GM23338 (cell line): ENCODE data around the gene MOB2. TPM values are rescaled to one million over a fixed set of nuclear protein-coding genes. Genes with fewer than 3 reads are reported as not detected.

Source experiments
- ATAC-seq: fragments of 200-7000 bp; cut with Tn5 transposase; 3 replicates; pipeline ENCODE4 v1.9.1; 2020
- DNase-seq: peaks from one replicate; pipeline ENCODE4 v3.0.0-alpha.2; 2015; ENCODE audit warnings: low spot score
- H2AFZ ChIP-seq: fragments of 200-600 bp; sonication (generic); 2 replicates; pipeline ENCODE4 v1.8.0; 2016; ENCODE audit warnings: antibody characterized with exemption, mild to moderate bottlenecking, moderate library complexity
- H3F3A ChIP-seq: fragments of 200-600 bp; sonication (generic); replicated peaks from 2 replicates; pipeline ENCODE4 v1.8.0; 2017; ENCODE audit warnings: antibody characterized with exemption, mixed run types, low read depth
- H3K27ac ChIP-seq: fragments of 200-600 bp; sonication (generic); 2 replicates; pipeline ENCODE4 v1.6.1; 2016; ENCODE audit warnings: low read depth
- H3K27me3 ChIP-seq: fragments of 200-600 bp; sonication (generic); 2 replicates; pipeline ENCODE4 v1.8.0; 2016; ENCODE audit warnings: mild to moderate bottlenecking, mixed run types, moderate library complexity; ENCODE audit not compliant: insufficient read depth
- H3K36me3 ChIP-seq: fragments of 200-600 bp; sonication (generic); 2 replicates; pipeline ENCODE4 v1.8.0; 2016; ENCODE audit warnings: mild to moderate bottlenecking; ENCODE audit not compliant: insufficient read depth
- H3K4me1 ChIP-seq: fragments of 200-600 bp; sonication (generic); 2 replicates; pipeline ENCODE4 v1.8.0; 2016; ENCODE audit warnings: mild to moderate bottlenecking, moderate library complexity; ENCODE audit not compliant: insufficient read depth
- H3K4me2 ChIP-seq: fragments of 200-600 bp; sonication (generic); 2 replicates; pipeline ENCODE4 v1.7.1; 2017; ENCODE audit warnings: mixed run types
- H3K4me3 ChIP-seq: fragments of 200-600 bp; sonication (generic); 2 replicates; pipeline ENCODE4 v1.6.1; 2016; ENCODE audit warnings: mixed run types
- H3K79me2 ChIP-seq: fragments of 200-600 bp; sonication (generic); replicated peaks from 2 replicates; pipeline ENCODE4 v1.8.0; 2017; ENCODE audit warnings: mild to moderate bottlenecking; ENCODE audit not compliant: insufficient read depth
- H3K9me2 ChIP-seq: fragments of 200-600 bp; sonication (generic); 2 replicates; pipeline ENCODE4 v1.8.0; 2017; ENCODE audit not compliant: insufficient read depth
- H4K20me1 ChIP-seq: fragments of 200-600 bp; sonication (generic); replicated peaks from 2 replicates; pipeline ENCODE4 v1.8.0; 2017; ENCODE audit warnings: mild to moderate bottlenecking; ENCODE audit not compliant: insufficient read depth
- H3K27ac Mint-ChIP-seq: 2 replicates; pipeline ENCODE4 v1.8.0; 2020; ENCODE audit warnings: inconsistent platforms, mild to moderate bottlenecking, moderate library complexity, mixed read lengths
- H3K27me3 Mint-ChIP-seq: 3 replicates; pipeline ENCODE4 v1.8.0; 2022; ENCODE audit warnings: low read depth, mild to moderate bottlenecking, moderate library complexity, mixed read lengths, inconsistent platforms; ENCODE audit not compliant: insufficient read depth, poor library complexity
- H3K36me3 Mint-ChIP-seq: 3 replicates; pipeline ENCODE4 v1.8.0; 2021; ENCODE audit warnings: low read depth, mild to moderate bottlenecking, inconsistent platforms, moderate library complexity, mixed read lengths
- H3K4me1 Mint-ChIP-seq: 3 replicates; pipeline ENCODE4 v1.8.0; 2020; ENCODE audit warnings: mild to moderate bottlenecking, inconsistent platforms, mixed read lengths
- H3K4me3 Mint-ChIP-seq: 3 replicates; pipeline ENCODE4 v1.8.0; 2021; ENCODE audit warnings: moderate library complexity, mild to moderate bottlenecking, inconsistent platforms, mixed read lengths
- H3K9me3 Mint-ChIP-seq: 3 replicates; pipeline ENCODE4 v1.8.0; 2020; ENCODE audit warnings: moderate library complexity, mild to moderate bottlenecking, inconsistent platforms, mixed read lengths
- CREB1 ChIP-seq: fragments of 250-450 bp; sonication (Bioruptor Pico); IDR thresholded peaks from 2 replicates; pipeline ENCODE4 v1.5.0; 2020; ENCODE audit warnings: low read depth, mild to moderate bottlenecking, moderate library complexity
- CTCF ChIP-seq, 2 experiments: fragments of 200-600 bp in 1 of 2; sonication (generic) in 1 of 2; conservative IDR thresholded peaks; 2 replicates each; pipeline versions ENCODE4 v1.5.1 to v1.6.1; 2016 to 2017; ENCODE audit warnings: antibody characterized with exemption in 2 of 2, low read depth in 2 of 2, mild to moderate bottlenecking in 2 of 2, moderate library complexity in 1 of 2
- ETS1 ChIP-seq: IDR thresholded peaks from 2 replicates; pipeline ENCODE4 v1.6.1; 2016; ENCODE audit warnings: antibody characterized with exemption
- EZH2 ChIP-seq: fragments of 200-600 bp; sonication (generic); IDR thresholded peaks from one replicate; pipeline ENCODE4 v1.8.0; 2017; ENCODE audit warnings: antibody characterized with exemption, mild to moderate bottlenecking, low read depth; ENCODE audit not compliant: unreplicated experiment
- EZH2phosphoT487 ChIP-seq: fragments of 200-600 bp; sonication (generic); IDR thresholded peaks from one replicate; pipeline ENCODE4 v1.8.1; 2018; ENCODE audit warnings: antibody characterized with exemption; ENCODE audit not compliant: unreplicated experiment
- NANOG ChIP-seq: IDR thresholded peaks from 2 replicates; pipeline ENCODE4 v1.6.1; 2016; ENCODE audit warnings: antibody characterized with exemption, borderline replicate concordance
- REST ChIP-seq: IDR thresholded peaks from one replicate; pipeline ENCODE4 v1.6.1; 2018; ENCODE audit warnings: antibody characterized with exemption; ENCODE audit not compliant: unreplicated experiment
- STAT1 ChIP-seq: IDR thresholded peaks from one replicate; pipeline ENCODE4 v1.6.1; 2016; ENCODE audit warnings: antibody characterized with exemption; ENCODE audit not compliant: unreplicated experiment
- ZNF114 ChIP-seq: fragments of 250-450 bp; sonication (Bioruptor Pico); IDR thresholded peaks from 2 replicates; pipeline ENCODE4 v1.5.0; 2020; ENCODE audit warnings: mild to moderate bottlenecking, moderate library complexity
- ZNF331 ChIP-seq: fragments of 250-450 bp; sonication (Bioruptor Pico); IDR thresholded peaks from 2 replicates; pipeline ENCODE4 v1.5.0; 2020; ENCODE audit warnings: low read depth, mild to moderate bottlenecking, moderate library complexity
- polyA plus RNA-seq: library from polyadenylated mRNA; unstranded; fragments of >200 nt; fragmentation: Nextera tagmentation; extraction: Ambion mirVana; gene quantifications from 2 replicates; pipeline ENCODE4 v1.2.1, GENCODE V29; 2016
- total RNA-seq: library from RNA; depleted of rRNA; stranded (reverse); fragments of >200 nt; shearing (Covaris generic); gene quantifications from 2 replicates; pipeline ENCODE4 v1.2.3, GENCODE V29; 2014
- TF ChIP-seq, protein P1 (sequence below): fragments of 250-450 bp; sonication (Bioruptor Pico); IDR thresholded peaks from 2 replicates; pipeline ENCODE4 v1.5.0; 2020; ENCODE audit warnings: mild to moderate bottlenecking, moderate library complexity

The MOB2 gene
- total and polyA plus RNA-seq, 2 experiments from 2014 or later = 10.1 to 19.7 TPM

- H3K27me3 Mint-ChIP-seq = peaks cover 19% of the 10 kb centered on the region
- Histone ChIP-seq H3K9me2 (no peaks in the 10 kb centered on the region), H3K27ac (no peak overlapping the region), H3K79me2 (peaks cover 40% of the 10 kb centered on the region), H3K4me3 (no peak overlapping the region), H3K27me3 (no peaks in the 10 kb centered on the region), H3K4me1 (0 out of 2 replicates have a peak, but pooled peaks cover 4% of the 10 kb centered on the region), H3K4me2 (no peak overlapping the region), H4K20me1 (peaks cover 8% of the 10 kb centered on the region; the same call in 1 of the 2 replicates), H3K36me3 (no peaks in the 10 kb centered on the region), H3F3A (peaks cover 2% of the 10 kb centered on the region; the same call in 1 of the 2 replicates), H2AFZ (no peak overlapping the region)
- TF ChIP-seq STAT1 = no peak
- TF ChIP-seq REST = no peak
- no peak for TF ChIP-seq EZH2phosphoT487
- no peak for TF ChIP-seq EZH2
- no peak for TF ChIP-seq CREB1 (CRISPR knock-in tag)
- TF ChIP-seq ZNF331 (CRISPR knock-in tag) = no peak
- TF ChIP-seq, protein P1, sequence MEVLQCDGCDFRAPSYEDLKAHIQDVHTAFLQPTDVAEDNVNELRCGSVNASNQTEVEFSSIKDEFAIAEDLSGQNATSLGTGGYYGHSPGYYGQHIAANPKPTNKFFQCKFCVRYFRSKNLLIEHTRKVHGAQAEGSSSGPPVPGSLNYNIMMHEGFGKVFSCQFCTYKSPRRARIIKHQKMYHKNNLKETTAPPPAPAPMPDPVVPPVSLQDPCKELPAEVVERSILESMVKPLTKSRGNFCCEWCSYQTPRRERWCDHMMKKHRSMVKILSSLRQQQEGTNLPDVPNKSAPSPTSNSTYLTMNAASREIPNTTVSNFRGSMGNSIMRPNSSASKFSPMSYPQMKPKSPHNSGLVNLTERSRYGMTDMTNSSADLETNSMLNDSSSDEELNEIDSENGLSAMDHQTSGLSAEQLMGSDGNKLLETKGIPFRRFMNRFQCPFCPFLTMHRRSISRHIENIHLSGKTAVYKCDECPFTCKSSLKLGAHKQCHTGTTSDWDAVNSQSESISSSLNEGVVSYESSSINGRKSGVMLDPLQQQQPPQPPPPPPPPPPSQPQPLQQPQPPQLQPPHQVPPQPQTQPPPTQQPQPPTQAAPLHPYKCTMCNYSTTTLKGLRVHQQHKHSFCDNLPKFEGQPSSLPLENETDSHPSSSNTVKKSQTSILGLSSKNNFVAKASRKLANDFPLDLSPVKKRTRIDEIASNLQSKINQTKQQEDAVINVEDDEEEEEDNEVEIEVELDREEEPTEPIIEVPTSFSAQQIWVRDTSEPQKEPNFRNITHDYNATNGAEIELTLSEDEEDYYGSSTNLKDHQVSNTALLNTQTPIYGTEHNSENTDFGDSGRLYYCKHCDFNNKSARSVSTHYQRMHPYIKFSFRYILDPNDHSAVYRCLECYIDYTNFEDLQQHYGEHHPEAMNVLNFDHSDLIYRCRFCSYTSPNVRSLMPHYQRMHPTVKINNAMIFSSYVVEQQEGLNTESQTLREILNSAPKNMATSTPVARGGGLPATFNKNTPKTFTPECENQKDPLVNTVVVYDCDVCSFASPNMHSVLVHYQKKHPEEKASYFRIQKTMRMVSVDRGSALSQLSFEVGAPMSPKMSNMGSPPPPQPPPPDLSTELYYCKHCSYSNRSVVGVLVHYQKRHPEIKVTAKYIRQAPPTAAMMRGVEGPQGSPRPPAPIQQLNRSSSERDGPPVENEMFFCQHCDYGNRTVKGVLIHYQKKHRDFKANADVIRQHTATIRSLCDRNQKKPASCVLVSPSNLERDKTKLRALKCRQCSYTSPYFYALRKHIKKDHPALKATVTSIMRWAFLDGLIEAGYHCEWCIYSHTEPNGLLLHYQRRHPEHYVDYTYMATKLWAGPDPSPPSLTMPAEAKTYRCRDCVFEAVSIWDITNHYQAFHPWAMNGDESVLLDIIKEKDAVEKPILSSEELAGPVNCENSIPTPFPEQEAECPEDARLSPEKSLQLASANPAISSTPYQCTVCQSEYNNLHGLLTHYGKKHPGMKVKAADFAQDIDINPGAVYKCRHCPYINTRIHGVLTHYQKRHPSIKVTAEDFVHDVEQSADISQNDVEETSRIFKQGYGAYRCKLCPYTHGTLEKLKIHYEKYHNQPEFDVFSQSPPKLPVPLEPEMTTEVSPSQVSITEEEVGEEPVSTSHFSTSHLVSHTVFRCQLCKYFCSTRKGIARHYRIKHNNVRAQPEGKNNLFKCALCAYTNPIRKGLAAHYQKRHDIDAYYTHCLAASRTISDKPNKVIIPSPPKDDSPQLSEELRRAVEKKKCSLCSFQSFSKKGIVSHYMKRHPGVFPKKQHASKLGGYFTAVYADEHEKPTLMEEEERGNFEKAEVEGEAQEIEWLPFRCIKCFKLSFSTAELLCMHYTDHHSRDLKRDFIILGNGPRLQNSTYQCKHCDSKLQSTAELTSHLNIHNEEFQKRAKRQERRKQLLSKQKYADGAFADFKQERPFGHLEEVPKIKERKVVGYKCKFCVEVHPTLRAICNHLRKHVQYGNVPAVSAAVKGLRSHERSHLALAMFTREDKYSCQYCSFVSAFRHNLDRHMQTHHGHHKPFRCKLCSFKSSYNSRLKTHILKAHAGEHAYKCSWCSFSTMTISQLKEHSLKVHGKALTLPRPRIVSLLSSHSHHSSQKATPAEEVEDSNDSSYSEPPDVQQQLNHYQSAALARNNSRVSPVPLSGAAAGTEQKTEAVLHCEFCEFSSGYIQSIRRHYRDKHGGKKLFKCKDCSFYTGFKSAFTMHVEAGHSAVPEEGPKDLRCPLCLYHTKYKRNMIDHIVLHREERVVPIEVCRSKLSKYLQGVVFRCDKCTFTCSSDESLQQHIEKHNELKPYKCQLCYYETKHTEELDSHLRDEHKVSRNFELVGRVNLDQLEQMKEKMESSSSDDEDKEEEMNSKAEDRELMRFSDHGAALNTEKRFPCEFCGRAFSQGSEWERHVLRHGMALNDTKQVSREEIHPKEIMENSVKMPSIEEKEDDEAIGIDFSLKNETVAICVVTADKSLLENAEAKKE (CRISPR knock-in tag) = no peak
- TF ChIP-seq NANOG = no peak
- TF ChIP-seq CTCF (conservative IDR thresholded peaks at IDR 0.05; ENCODE audit: low read depth in 2 of 2) = no peak
- TF ChIP-seq ETS1 = no peak
- no peak for TF ChIP-seq ZNF114 (CRISPR knock-in tag)
- no peak overlapping the region for H3K4me3 Mint-ChIP-seq
- H3K9me3 Mint-ChIP-seq = no peaks in the 10 kb centered on the region; the same call in 2 of the 3 replicates
- ATAC-seq (no peak), DNase-seq (no peak)
- H3K4me1 Mint-ChIP-seq = peaks cover 28% of the 10 kb centered on the region
- no peak overlapping the region for H3K27ac Mint-ChIP-seq
- H3K36me3 Mint-ChIP-seq = no peaks in the 10 kb centered on the region
These were observed 31.7 kb upstream of the MOB2 start for GRCh38 chr11:1518301-1518700.
